Measurements from ENCODE around the gene SEL1L2. TPM values are rescaled to one million over a fixed set of nuclear protein-coding genes. Genes with fewer than 3 reads are reported as not detected.

The SEL1L2 gene, protein sequence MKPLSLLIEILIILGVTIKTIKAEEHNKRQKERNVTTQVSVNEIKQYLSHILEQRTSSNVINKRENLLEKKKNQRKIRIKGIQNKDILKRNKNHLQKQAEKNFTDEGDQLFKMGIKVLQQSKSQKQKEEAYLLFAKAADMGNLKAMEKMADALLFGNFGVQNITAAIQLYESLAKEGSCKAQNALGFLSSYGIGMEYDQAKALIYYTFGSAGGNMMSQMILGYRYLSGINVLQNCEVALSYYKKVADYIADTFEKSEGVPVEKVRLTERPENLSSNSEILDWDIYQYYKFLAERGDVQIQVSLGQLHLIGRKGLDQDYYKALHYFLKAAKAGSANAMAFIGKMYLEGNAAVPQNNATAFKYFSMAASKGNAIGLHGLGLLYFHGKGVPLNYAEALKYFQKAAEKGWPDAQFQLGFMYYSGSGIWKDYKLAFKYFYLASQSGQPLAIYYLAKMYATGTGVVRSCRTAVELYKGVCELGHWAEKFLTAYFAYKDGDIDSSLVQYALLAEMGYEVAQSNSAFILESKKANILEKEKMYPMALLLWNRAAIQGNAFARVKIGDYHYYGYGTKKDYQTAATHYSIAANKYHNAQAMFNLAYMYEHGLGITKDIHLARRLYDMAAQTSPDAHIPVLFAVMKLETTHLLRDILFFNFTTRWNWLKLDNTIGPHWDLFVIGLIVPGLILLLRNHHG
- 2.2 TPM for total RNA-seq

DNA sequence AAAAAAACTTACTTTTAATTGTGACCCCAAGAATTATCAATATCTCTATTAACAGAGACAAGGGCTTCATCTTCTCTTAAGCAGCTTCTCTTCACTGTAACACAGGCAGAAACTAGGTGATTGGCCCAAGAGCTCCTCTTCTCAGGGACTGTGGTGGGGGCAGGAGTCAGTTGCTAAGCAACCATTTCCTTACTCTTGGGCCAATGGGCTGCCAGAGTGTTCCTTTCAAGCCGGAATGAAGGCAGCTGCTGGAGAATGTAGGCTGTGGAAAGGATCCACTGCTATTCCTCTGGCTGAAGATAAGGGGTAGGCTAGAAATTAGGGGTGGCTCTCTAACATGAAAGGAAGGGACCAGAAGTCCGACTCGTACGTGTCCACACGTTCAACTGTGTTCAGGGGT, at the start of gene SEL1L2:
SEL1L2 (minus strand) TSS at position 150 of the 400 bp plus-strand sequence; CDS start at position 70, 80 bp downstream.

DNA sequence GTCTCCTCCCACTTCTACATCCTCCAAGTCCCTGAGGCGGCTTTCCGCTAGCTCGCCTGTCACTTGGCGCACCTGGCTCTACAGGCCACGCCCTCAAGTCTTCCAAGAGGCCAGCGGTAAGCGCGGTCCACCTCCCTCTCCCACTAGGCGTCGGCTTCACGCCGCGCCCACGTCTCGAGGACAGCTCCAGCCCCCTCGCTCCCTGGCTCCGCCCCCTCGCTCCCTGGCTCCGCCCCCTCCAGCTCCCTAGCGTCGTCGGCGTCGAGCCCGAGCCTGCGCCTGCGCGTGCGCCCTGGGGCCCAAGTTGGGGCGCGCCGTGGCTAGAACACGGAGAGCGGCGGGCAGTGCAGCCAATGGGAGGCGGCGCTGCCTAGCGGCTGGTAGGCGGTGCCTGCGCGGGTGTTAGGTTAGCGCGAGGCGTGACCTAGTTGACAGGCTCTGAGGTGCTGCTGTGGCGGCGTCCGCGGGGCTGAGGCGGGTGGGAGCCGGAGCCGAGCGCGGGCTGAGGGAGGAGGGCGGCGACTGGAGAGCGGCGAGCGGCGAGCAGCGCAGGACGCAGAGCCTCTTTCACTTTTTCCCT, 4.8 kb upstream of the SEL1L2 start, which contains the start of gene MACROD2:
MACROD2 (plus strand) TSS at position 431 of the 580 bp plus-strand sequence.

Small RNA genes lying within 50 kb of the gene (small RNA-seq; reads per million reads assigned to genes)
- gene RNU6-278P (ENCODE audit: low replicate concordance) (not detected), gene RPS3P1 (ENCODE audit: low replicate concordance) (not detected)

Other genes starting within 250 kb of the SEL1L2 start
- gene ESF1, start 205.7 kb downstream of the SEL1L2 start, total RNA-seq = 21.0 TPM
- gene NDUFAF5, start 205.6 kb downstream of the SEL1L2 start, total RNA-seq = 46.6 TPM
- gene MACROD2, start 4.9 kb upstream of the SEL1L2 start, total RNA-seq = 126 TPM